Colonic mucosa (tissue), 4 donors: Measurements from ENCODE around the gene HSPA1L. TPM values are rescaled to one million over a fixed set of nuclear protein-coding genes. Genes with fewer than 3 reads are reported as not detected.
"Not testable (repeated sequence)": the region's sequence is repeated elsewhere in the genome, so short reads cannot be mapped to it uniquely, and the experiment has no call there.

ENCODE experiments used
- DNase-seq: peaks from one replicate; pipeline ENCODE4 v3.0.0-alpha.2; 2020
- H3K27ac ChIP-seq: fragments of 200-600 bp; one replicate; pipeline ENCODE4 v1.8.0; 2021
- H3K27me3 ChIP-seq: fragments of 200-600 bp; one replicate; pipeline ENCODE4 v1.8.0; 2021
- H3K36me3 ChIP-seq: fragments of 200-600 bp; one replicate; pipeline ENCODE4 v1.8.0; 2021
- H3K4me1 ChIP-seq: fragments of 200-600 bp; one replicate; pipeline ENCODE4 v1.8.0; 2021; ENCODE audit warnings: mild to moderate bottlenecking
- H3K4me3 ChIP-seq: fragments of 200-600 bp; one replicate; pipeline ENCODE4 v1.8.0; 2021
- H3K9ac ChIP-seq, 2 donors: one replicate each; pipeline ENCODE4 v1.7.0; 2013; ENCODE audit warnings: control low read depth in 2 of 2, low read depth in 2 of 2, low read length in 2 of 2
- H3K9me3 ChIP-seq: fragments of 200-600 bp; one replicate; pipeline ENCODE4 v1.8.0; 2021
- CTCF ChIP-seq: fragments of 200-600 bp; IDR thresholded peaks from one replicate; pipeline ENCODE4 v1.8.0; 2022; ENCODE audit warnings: antibody characterized with exemption, mild to moderate bottlenecking
- intact Hi-C: fragments of 100-400 bp; cut with DNase I; formaldehyde crosslinking; loops from one replicate; pipeline ENCODE4 v1.14.1; 2022
- total RNA-seq, 2 donors: library from RNA; stranded (reverse); fragmentation: NEBNext Ultra II Directional in 1 of 2; extraction: Animal tissue kit (Norgen Biotek cat#: 25700) in 1 of 2; gene quantifications; one replicate each; pipeline ENCODE4 v1.2.1, GENCODE V29; 2021
- donor health status: healthy.
- donor health status: DM: no; HTN: no; CAD: no.
- donor health status: DM: no; HTN: no; CAD: no.

The HSPA1L gene
- total RNA-seq, 2 donors from 2014 or later, result 0.98 to 1.4 TPM

- peaks cover 10% of the 10 kb centered on the region for H3K36me3 ChIP-seq
Observed at GRCh38 chr6:31838968-31839367, 23.9 kb upstream of the HSPA1L start.

GRCh38 chr6:31838114-31838553, 23.1 kb upstream of the HSPA1L start:
- peaks cover 18% of the 10 kb centered on the region for H3K4me1 ChIP-seq
- not testable (repeated sequence) for H3K27ac ChIP-seq, DNase-seq, H3K36me3 ChIP-seq, H3K9me3 ChIP-seq, H3K4me3 ChIP-seq, H3K27me3 ChIP-seq, H3K9ac ChIP-seq
- intact Hi-C loops, result loop anchor here (5.0 kb wide), 1 partner anchor 44 kb away; no protein-coding TSS in a partner anchor

More at GRCh38 chr6:31838968-31839367, 23.9 kb upstream of the HSPA1L start:
- TF ChIP-seq CTCF, result no peak
- intact Hi-C loops, result loop anchor here (5.0 kb wide), 1 partner anchor 43 kb away; no protein-coding TSS in a partner anchor
- no peak overlapping the region for H3K9ac ChIP-seq
- H3K4me1 ChIP-seq, result peaks cover 18% of the 10 kb centered on the region
- no peak overlapping the region for H3K4me3 ChIP-seq
- no peak overlapping the region for H3K27ac ChIP-seq
- no peaks in the 10 kb centered on the region for H3K9me3 ChIP-seq
- no peak for DNase-seq
- no peaks in the 10 kb centered on the region for H3K27me3 ChIP-seq

- Histone ChIP-seq H3K36me3 (peaks cover 10% of the 10 kb centered on the region), H3K9ac (peak overlapping the region in 1 of 2 donors; percentile 99), H3K27ac (peak overlapping the region; percentile 91), H3K27me3 (no peaks in the 10 kb centered on the region), H3K4me3 (peak overlapping the region; percentile 85), H3K4me1 (peaks cover 18% of the 10 kb centered on the region), H3K9me3 (no peaks in the 10 kb centered on the region)
- TF ChIP-seq CTCF, result no peak
- peak; percentile 61 for DNase-seq
- intact Hi-C loops, result loop anchor here (5.0 kb wide), 1 partner anchor 45 kb away; no protein-coding TSS in a partner anchor
Observed at GRCh38 chr6:31837369-31838113, 22.5 kb upstream of the HSPA1L start.

- Histone ChIP-seq H3K4me3 (peak overlapping the region; percentile 85), H3K9me3 (no peaks in the 10 kb centered on the region), H3K27ac (peak overlapping the region; percentile 91), H3K4me1 (peaks cover 18% of the 10 kb centered on the region), H3K36me3 (peaks cover 10% of the 10 kb centered on the region), H3K27me3 (no peaks in the 10 kb centered on the region), H3K9ac (peak overlapping the region; percentile 55 to 99)
- no peak for DNase-seq
- intact Hi-C loops, result loop anchor here (5.0 kb wide), 1 partner anchor 46 kb away; no protein-coding TSS in a partner anchor
- TF ChIP-seq CTCF, result no peak
Observed at GRCh38 chr6:31836474-31837368, 21.6 kb upstream of the HSPA1L start.

GRCh38 chr6:31836047-31836473, 21.0 kb upstream of the HSPA1L start:
- H3K9me3 ChIP-seq, result no peaks in the 10 kb centered on the region
- peaks cover 10% of the 10 kb centered on the region for H3K36me3 ChIP-seq
- no peaks in the 10 kb centered on the region for H3K27me3 ChIP-seq
- peak overlapping the region; percentile 55 to 99 for H3K9ac ChIP-seq
- peak; percentile 29 for DNase-seq
- peak overlapping the region; percentile 91 for H3K27ac ChIP-seq
- H3K4me3 ChIP-seq, result peak overlapping the region; percentile 85
- peaks cover 20% of the 10 kb centered on the region for H3K4me1 ChIP-seq
- no peak for TF ChIP-seq CTCF
- intact Hi-C loops, result loop anchor here (5.0 kb wide), 1 partner anchor 46 kb away; no protein-coding TSS in a partner anchor
